DOHH2 (cell line): ENCODE results near the gene SLC4A1AP.
A peak's percentile ranks its signal among the peaks of the same experiment; 100 is the strongest.
"Not testable (repeated sequence)": the region's sequence is repeated elsewhere in the genome, so short reads cannot be mapped to it uniquely, and the experiment has no call there.

ENCODE experiments used
- H3F3A ChIP-seq: fragments of 200-600 bp; sonication (generic), shearing (Covaris generic); 2 replicates; pipeline ENCODE4 v1.6.0; 2016; ENCODE audit warnings: antibody characterized with exemption, mild to moderate bottlenecking; ENCODE audit not compliant: control insufficient read depth, insufficient read depth
- H3K27ac ChIP-seq: fragments of 200-600 bp; sonication (generic); 2 replicates; pipeline ENCODE4 v1.5.1; 2014; ENCODE audit warnings: low read depth, mild to moderate bottlenecking, low read length, moderate library complexity
- H3K27me3 ChIP-seq: fragments of 200-600 bp; sonication (generic); 2 replicates; pipeline ENCODE4 v1.6.1; 2014; ENCODE audit warnings: mild to moderate bottlenecking, low read length, mixed read lengths; ENCODE audit not compliant: control insufficient read depth
- H3K36me3 ChIP-seq: fragments of 200-600 bp; sonication (generic); 2 replicates; pipeline ENCODE4 v1.6.1; 2014; ENCODE audit warnings: mild to moderate bottlenecking, low read length, moderate library complexity, mixed read lengths; ENCODE audit not compliant: control insufficient read depth
- H3K4me1 ChIP-seq: fragments of 200-600 bp; sonication (generic); 2 replicates; pipeline ENCODE4 v1.6.1; 2014; ENCODE audit warnings: mild to moderate bottlenecking, low read length, mixed read lengths; ENCODE audit not compliant: control insufficient read depth
- H3K4me2 ChIP-seq: fragments of 200-600 bp; sonication (generic); 2 replicates; pipeline ENCODE4 v1.6.0; 2014; ENCODE audit warnings: mild to moderate bottlenecking, low read length, moderate library complexity
- H3K4me3 ChIP-seq: fragments of 200-600 bp; sonication (generic); 2 replicates; pipeline ENCODE4 v1.5.1; 2014; ENCODE audit warnings: mild to moderate bottlenecking, low read length, mixed read lengths
- H3K79me2 ChIP-seq: fragments of 200-600 bp; sonication (generic); 2 replicates; pipeline ENCODE4 v1.6.1; 2014; ENCODE audit warnings: mild to moderate bottlenecking, low read length, mixed read lengths; ENCODE audit not compliant: control insufficient read depth
- H3K9me2 ChIP-seq: fragments of 200-600 bp; sonication (generic); replicated peaks from 2 replicates; pipeline ENCODE4 v1.6.1; 2014; ENCODE audit warnings: mild to moderate bottlenecking, low read length, mixed read lengths; ENCODE audit not compliant: control insufficient read depth
- H3K9me3 ChIP-seq: fragments of 200-600 bp; sonication (generic); 2 replicates; pipeline ENCODE4 v1.6.1; 2014; ENCODE audit warnings: antibody characterized with exemption, low read length, mixed read lengths; ENCODE audit not compliant: control insufficient read depth, insufficient read depth
- H4K20me1 ChIP-seq: fragments of 200-600 bp; sonication (generic); 2 replicates; pipeline ENCODE4 v1.6.0; 2014; ENCODE audit warnings: low read depth, mild to moderate bottlenecking, antibody characterized with exemption, low read length, moderate library complexity; ENCODE audit not compliant: control insufficient read depth, insufficient read depth
- CTCF ChIP-seq: fragments of 200-600 bp; sonication (generic); IDR thresholded peaks from one replicate; pipeline ENCODE4 v1.5.1; 2014; ENCODE audit warnings: antibody characterized with exemption, mild to moderate bottlenecking, low read depth, low read length; ENCODE audit not compliant: poor library complexity, severe bottlenecking
- EZH2phosphoT487 ChIP-seq: fragments of 200-600 bp; sonication (generic); IDR thresholded peaks from 2 replicates; pipeline ENCODE4 v1.6.1; 2017; ENCODE audit warnings: borderline replicate concordance, mild to moderate bottlenecking, antibody characterized with exemption, low read length, moderate library complexity, mixed read lengths

Gene SLC4A1AP

GRCh38 chr2:27680571-27680970, 16.9 kb downstream of the SLC4A1AP start:
- Histone ChIP-seq H3F3A (no peaks in the 10 kb centered on the region), H3K4me2 (no peak overlapping the region), H3K9me2 (no peaks in the 10 kb centered on the region), H3K9me3 (no peaks in the 10 kb centered on the region), H4K20me1 (no peaks in the 10 kb centered on the region), H3K27ac (no peak overlapping the region), H3K4me3 (no peak overlapping the region), H3K79me2 (no peaks in the 10 kb centered on the region), H3K4me1 (no peaks in the 10 kb centered on the region), H3K27me3 (no peaks in the 10 kb centered on the region), H3K36me3 (peaks cover 59% of the 10 kb centered on the region)
- TF ChIP-seq CTCF (no peak), EZH2phosphoT487 (no peak)

GRCh38 chr2:27681841-27682240, 18.2 kb downstream of the SLC4A1AP start:
- no peaks in the 10 kb centered on the region for H3K79me2 ChIP-seq
- no peak overlapping the region for H3K4me3 ChIP-seq
- no peaks in the 10 kb centered on the region for H4K20me1 ChIP-seq
- no peak overlapping the region for H3K27ac ChIP-seq
- no peaks in the 10 kb centered on the region for H3K27me3 ChIP-seq
- no peaks in the 10 kb centered on the region for H3F3A ChIP-seq
- H3K36me3 ChIP-seq, result peaks cover 63% of the 10 kb centered on the region
- no peaks in the 10 kb centered on the region for H3K9me3 ChIP-seq
- no peak for TF ChIP-seq CTCF
- no peak for TF ChIP-seq EZH2phosphoT487
- no peaks in the 10 kb centered on the region for H3K9me2 ChIP-seq
- no peaks in the 10 kb centered on the region for H3K4me1 ChIP-seq
- no peak overlapping the region for H3K4me2 ChIP-seq

- not testable (repeated sequence) for H3K4me1 ChIP-seq, H3K9me3 ChIP-seq, H3K9me2 ChIP-seq, H3F3A ChIP-seq, H3K4me3 ChIP-seq, H3K79me2 ChIP-seq, H3K27ac ChIP-seq, H4K20me1 ChIP-seq, H3K27me3 ChIP-seq, H3K4me2 ChIP-seq
- H3K36me3 ChIP-seq, result peaks cover 59% of the 10 kb centered on the region
These were observed 18.7 kb downstream of the SLC4A1AP start for GRCh38 chr2:27682334-27682771.

GRCh38 chr2:27683390-27684071, 19.8 kb downstream of the SLC4A1AP start:
- Histone ChIP-seq H3K36me3 (peaks cover 52% of the 10 kb centered on the region), H3K27ac (no peak overlapping the region), H3F3A (no peaks in the 10 kb centered on the region), H3K4me3 (no peak overlapping the region), H3K4me1 (no peaks in the 10 kb centered on the region), H3K79me2 (no peaks in the 10 kb centered on the region), H3K27me3 (no peaks in the 10 kb centered on the region), H4K20me1 (no peaks in the 10 kb centered on the region), H3K4me2 (no peak overlapping the region), H3K9me2 (no peaks in the 10 kb centered on the region), H3K9me3 (no peaks in the 10 kb centered on the region)
- TF ChIP-seq EZH2phosphoT487 (no peak), CTCF (peak; percentile 99)

- H3F3A ChIP-seq, H3K4me3 ChIP-seq, H3K9me2 ChIP-seq, H3K4me1 ChIP-seq, H3K4me2 ChIP-seq, H4K20me1 ChIP-seq, H3K27me3 ChIP-seq, H3K9me3 ChIP-seq, H3K27ac ChIP-seq, H3K79me2 ChIP-seq: not testable (repeated sequence)
- H3K36me3 ChIP-seq, result peaks cover 51% of the 10 kb centered on the region
These were observed 21.3 kb downstream of the SLC4A1AP start for GRCh38 chr2:27685006-27685405.
